GM10266 (cell line): ENCODE data around the gene SYNE4.
A peak's percentile ranks its signal among the peaks of the same experiment; 100 is the strongest.

Source experiments
- DNase-seq: peaks from one replicate; pipeline ENCODE4 v3.0.0; 2012; ENCODE audit errors: extremely low spot score
- CTCF ChIP-seq: IDR thresholded peaks from 2 replicates; pipeline ENCODE4 v1.5.1; 2012; ENCODE audit warnings: mild to moderate bottlenecking, low read depth; ENCODE audit not compliant: control insufficient read depth, insufficient read depth; ENCODE audit errors: missing control alignments

Gene SYNE4

GRCh38 chr19:35992907-35993765 is 15.5 kb downstream of the SYNE4 start:
- peak; percentile 62 for DNase-seq
- TF ChIP-seq CTCF = no peak

- no peak for TF ChIP-seq CTCF
- DNase-seq = no peak
Measured at GRCh38 chr19:35991731-35992450, 16.7 kb downstream of the SYNE4 start.

- DNase-seq = no peak
- TF ChIP-seq CTCF = no peak
Measured at GRCh38 chr19:35990771-35991730, 17.6 kb downstream of the SYNE4 start.

- TF ChIP-seq CTCF = no peak
- no peak for DNase-seq
Measured at GRCh38 chr19:35990156-35990555, 18.5 kb downstream of the SYNE4 start.

- no peak for DNase-seq
- no peak for TF ChIP-seq CTCF
Measured at GRCh38 chr19:35988824-35989223, 19.8 kb downstream of the SYNE4 start.

GRCh38 chr19:35987571-35987896 is 21.1 kb downstream of the SYNE4 start:
- DNase-seq = no peak
- no peak for TF ChIP-seq CTCF
